Type B pancreatic cell (in vitro differentiated cells): Measurements from ENCODE around the gene CEACAM21. TPM values are rescaled to one million over a fixed set of nuclear protein-coding genes. Genes with fewer than 3 reads are reported as not detected.

Source experiments
- DNase-seq: peaks from one replicate; pipeline ENCODE4 v3.0.0; 2021; ENCODE audit warnings: mixed read lengths; ENCODE audit not compliant: unreplicated experiment; ENCODE audit errors: extremely low spot score
- H3K27ac Mint-ChIP-seq: 2 replicates; pipeline ENCODE4 v1.8.0; 2021; ENCODE audit warnings: mild to moderate bottlenecking, mixed read lengths
- H3K27me3 Mint-ChIP-seq: 2 replicates; pipeline ENCODE4 v1.8.0; 2021; ENCODE audit warnings: mixed read lengths
- H3K36me3 Mint-ChIP-seq: 2 replicates; pipeline ENCODE4 v1.8.0; 2021; ENCODE audit warnings: mixed read lengths
- H3K4me1 Mint-ChIP-seq: one replicate; pipeline ENCODE4 v1.8.0; 2021; ENCODE audit warnings: mixed read lengths; ENCODE audit not compliant: unreplicated experiment
- H3K4me3 Mint-ChIP-seq: 2 replicates; pipeline ENCODE4 v1.8.0; 2021; ENCODE audit warnings: mild to moderate bottlenecking, mixed read lengths
- H3K9me3 Mint-ChIP-seq: 2 replicates; pipeline ENCODE4 v1.8.0; 2021; ENCODE audit warnings: mixed read lengths
- total RNA-seq: library from RNA; stranded (reverse); gene quantifications from 2 replicates; pipeline ENCODE4 v1.2.1, GENCODE V29; 2021; ENCODE audit warnings: low replicate concordance
- TF ChIP-seq, protein P1 (sequence below): fragments of 200-600 bp; sonication (generic); conservative IDR thresholded peaks from 2 replicates; pipeline ENCODE4 v1.5.0; 2021; ENCODE audit warnings: antibody characterized with exemption, mild to moderate bottlenecking

The CEACAM21 gene
- total RNA-seq, 1 donor from 2014 or later, result not detected

DNA sequence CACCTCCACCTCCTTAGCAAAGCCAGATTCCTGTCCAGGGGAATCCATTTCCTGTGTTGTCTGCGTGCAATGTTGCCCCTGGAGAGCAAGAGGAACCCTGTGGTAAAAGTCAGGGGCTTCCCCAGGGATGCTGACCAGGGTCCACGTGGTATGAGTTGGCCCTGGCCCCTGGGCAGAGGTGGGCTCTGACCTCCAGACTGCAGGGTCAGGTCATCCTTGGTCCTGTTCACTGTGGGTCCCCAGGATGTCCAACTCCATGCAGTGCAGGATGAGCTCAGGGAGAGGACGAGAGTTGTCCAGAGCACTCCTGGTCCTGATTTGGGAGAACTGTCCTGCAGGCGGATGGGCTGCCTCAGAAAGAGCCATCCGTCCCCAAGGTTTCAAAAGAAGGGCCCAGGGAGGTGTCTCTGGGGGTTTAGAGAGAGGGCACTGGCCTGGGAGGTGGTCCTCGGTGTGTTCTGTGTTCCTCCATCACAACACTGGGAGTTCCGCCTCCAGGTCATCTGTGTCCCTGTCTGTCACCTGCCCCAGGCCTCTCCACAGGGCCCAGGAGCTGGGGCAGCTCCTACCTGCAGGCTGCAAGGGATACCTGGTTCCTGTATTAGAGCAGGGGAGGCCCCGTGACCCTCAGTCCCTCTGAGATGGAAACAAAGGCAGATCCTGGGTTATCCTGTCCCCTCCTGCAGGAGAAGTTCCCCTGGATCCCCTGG lies 52.2 kb downstream of the CEACAM21 start:
- peak; percentile 56 for DNase-seq
- Mint-ChIP-seq H3K36me3 (no peaks in the 10 kb centered on the region), H3K9me3 (no peaks in the 10 kb centered on the region), H3K4me1 (no peaks in the 10 kb centered on the region), H3K4me3 (no peak overlapping the region), H3K27ac (no peak overlapping the region), H3K27me3 (no peaks in the 10 kb centered on the region)
- TF ChIP-seq, protein P1, sequence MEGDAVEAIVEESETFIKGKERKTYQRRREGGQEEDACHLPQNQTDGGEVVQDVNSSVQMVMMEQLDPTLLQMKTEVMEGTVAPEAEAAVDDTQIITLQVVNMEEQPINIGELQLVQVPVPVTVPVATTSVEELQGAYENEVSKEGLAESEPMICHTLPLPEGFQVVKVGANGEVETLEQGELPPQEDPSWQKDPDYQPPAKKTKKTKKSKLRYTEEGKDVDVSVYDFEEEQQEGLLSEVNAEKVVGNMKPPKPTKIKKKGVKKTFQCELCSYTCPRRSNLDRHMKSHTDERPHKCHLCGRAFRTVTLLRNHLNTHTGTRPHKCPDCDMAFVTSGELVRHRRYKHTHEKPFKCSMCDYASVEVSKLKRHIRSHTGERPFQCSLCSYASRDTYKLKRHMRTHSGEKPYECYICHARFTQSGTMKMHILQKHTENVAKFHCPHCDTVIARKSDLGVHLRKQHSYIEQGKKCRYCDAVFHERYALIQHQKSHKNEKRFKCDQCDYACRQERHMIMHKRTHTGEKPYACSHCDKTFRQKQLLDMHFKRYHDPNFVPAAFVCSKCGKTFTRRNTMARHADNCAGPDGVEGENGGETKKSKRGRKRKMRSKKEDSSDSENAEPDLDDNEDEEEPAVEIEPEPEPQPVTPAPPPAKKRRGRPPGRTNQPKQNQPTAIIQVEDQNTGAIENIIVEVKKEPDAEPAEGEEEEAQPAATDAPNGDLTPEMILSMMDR, result no peak

Other genes starting within 250 kb of the CEACAM21 start
- gene TGFB1, start 222.2 kb upstream of the CEACAM21 start, total RNA-seq, result 2.3 and 3.4 TPM in 2 replicates
- gene B9D2, start 212.0 kb upstream of the CEACAM21 start, total RNA-seq, result 4.8 and 8.8 TPM in 2 replicates
- gene TMEM91, start 199.6 kb upstream of the CEACAM21 start, total RNA-seq, result 2.0 and 8.1 TPM in 2 replicates
- 11.4 and 20.2 TPM in 2 replicates for gene EXOSC5, start 178.8 kb upstream of the CEACAM21 start, total RNA-seq
- gene BCKDHA, start 178.3 kb upstream of the CEACAM21 start, total RNA-seq, result 7.5 and 11.7 TPM in 2 replicates
- 9.3 and 13.0 TPM in 2 replicates for gene B3GNT8, start 148.8 kb upstream of the CEACAM21 start, total RNA-seq
- gene DMAC2, start 136.3 kb upstream of the CEACAM21 start, total RNA-seq, result 43.8 and 57.4 TPM in 2 replicates
- gene ERICH4, start 133.0 kb upstream of the CEACAM21 start, total RNA-seq, result 0.56 and 0.81 TPM in 2 replicates
- gene CEACAM4, start 50.9 kb downstream of the CEACAM21 start, total RNA-seq, result not detected in 2 replicates
- gene CEACAM7, start 112.1 kb downstream of the CEACAM21 start, total RNA-seq, result 4.4 and 8.0 TPM in 2 replicates
- gene CEACAM5, start 132.5 kb downstream of the CEACAM21 start, total RNA-seq, result 13.5 and 13.9 TPM in 2 replicates
- gene CEACAM6, start 179.4 kb downstream of the CEACAM21 start, total RNA-seq, result 29.8 and 76.1 TPM in 2 replicates
- not detected in 2 replicates for gene CEACAM3, start 220.4 kb downstream of the CEACAM21 start, total RNA-seq